GM15510 (cell line): ENCODE measurements around the gene BLOC1S1.

Source experiments
- POLR2A ChIP-seq: IDR thresholded peaks from 3 replicates; pipeline ENCODE4 v1.6.1; 2011; ENCODE audit warnings: borderline replicate concordance; ENCODE audit not compliant: insufficient read length; ENCODE audit errors: extremely low read depth

Gene BLOC1S1

DNA sequence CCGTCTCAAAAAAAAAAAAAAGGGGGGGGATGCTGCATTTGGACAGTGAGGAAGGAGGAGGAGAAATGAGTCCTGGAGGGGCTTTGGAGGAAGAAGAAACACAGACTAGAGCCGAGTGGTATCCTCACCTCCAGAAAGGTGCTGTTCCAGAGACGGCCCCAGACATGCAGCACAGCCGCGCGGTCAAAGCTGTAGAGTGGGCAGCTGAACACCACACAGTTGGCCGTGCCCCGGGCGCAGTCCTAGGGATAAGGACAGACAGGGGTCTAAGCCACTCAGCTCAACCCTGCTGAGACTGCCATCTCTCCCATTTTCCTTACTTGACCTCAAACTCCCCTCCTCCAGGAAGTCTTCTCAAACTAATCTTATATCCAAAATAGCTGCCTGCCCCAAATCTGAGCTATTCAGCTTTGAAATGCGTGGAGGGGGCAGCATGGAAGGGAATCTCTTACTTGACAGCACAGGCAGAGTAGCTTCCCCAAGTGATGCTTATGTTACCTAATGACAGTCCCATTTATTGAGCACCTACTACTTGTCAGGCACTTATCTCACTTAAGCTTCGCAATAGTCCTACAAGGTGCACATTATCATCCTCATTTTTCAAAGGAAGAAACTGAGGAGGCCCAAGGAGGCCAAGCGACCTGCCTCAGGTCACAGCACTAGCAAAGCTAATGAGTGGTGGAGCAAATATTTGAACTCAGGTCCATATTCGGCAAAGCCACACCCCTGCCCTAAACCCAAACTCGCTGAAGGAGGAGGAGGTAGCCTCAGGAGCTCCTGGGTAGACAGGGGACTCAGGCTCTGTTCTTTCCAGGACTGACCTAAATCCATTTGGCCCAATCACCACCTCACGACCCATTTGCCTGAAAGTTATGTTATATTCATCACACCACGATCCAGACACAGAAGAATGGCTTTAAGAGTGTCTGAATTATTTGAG is 26.9 kb upstream of the BLOC1S1 start:
- TF ChIP-seq POLR2A = no peak

DNA sequence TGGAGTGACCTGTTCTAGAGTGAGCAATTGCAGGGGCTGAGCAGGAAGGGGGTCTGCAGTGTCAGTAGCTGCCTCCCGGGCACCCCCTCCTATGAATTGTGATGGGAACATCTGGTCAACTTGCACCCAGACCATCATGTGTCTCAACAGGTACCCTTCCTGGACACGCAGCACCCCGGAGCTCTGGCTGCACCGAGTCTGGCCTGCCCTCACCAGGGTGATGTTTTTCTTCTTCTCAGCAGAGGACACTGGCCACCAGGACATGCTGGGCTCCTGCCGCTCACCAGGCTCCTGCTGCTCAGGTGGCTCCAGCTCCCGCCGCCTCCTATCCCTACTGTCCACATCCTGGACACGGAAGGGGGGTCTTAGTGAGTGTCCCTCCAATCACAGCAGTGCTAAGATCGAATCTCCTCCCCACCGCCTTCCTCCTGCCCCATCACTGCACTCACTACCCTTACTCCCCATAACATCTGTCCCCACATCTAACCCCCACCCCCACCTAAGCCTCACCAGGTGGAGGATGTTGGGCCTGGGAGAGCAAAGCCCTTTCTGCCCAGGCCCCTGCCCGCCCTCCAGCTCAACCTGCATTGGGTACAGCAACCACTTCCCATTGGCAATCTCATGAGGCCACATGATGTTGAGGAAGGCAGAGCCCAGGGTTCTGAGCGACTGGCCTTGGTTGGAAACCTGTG is 23.1 kb upstream of the BLOC1S1 start:
- no peak for TF ChIP-seq POLR2A

DNA sequence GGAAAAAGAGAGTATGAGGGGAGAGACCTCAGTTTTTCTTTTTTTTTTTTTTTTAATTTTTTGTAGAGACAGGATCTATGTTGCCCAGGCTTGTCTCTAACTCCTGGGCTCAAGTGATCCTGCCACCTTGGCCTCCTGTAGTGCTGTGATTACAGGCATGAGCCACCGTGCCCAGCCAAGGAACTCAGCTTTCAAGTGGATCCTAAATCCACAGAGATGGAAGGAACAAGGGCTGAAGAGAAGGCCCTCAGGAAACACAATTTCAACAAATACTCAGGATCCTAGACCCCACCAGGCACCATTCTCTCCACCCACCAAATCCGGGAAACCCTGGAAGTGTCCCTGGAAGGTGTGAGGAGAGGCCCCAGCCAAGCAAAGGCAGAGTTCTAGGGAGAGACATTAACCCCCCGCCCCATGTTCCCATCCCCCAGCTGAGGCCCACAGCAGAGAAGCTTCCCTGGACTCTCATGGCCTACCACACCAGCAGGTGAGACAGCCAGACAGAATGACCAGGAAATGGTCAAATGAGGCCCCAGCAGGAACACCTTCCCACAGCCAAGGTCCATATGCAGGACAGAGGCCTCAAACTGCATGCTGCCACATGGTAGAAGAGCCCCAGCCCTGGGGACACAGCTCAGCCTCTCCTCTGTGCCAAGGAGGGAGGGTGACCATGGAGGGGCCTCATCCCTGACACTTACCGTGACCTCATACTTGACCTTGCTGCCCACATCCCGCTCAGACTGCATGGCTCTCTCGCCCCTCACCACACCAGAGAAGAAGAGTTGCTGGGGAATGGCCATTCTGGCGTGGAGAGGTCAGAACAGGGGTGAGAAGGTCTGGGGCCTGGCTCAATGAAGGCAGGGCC is 22.3 kb upstream of the BLOC1S1 start:
- TF ChIP-seq POLR2A = no peak

DNA sequence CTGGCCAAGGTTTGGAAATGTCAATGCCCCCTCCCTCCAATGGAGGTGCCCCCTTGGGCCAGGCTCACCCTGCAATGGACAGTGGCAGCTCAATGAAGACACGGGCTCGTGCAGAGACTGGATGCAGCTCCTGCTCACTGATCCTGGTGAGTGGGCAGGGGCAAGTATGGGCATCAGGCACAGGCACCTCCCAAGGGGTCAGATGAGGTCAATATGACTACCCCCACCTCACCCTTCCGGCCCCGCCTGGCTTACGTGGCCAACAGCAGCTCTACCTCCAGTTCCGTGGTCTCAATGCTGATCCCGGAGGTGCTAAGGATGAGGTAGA is 21.7 kb upstream of the BLOC1S1 start:
- TF ChIP-seq POLR2A = no peak

DNA sequence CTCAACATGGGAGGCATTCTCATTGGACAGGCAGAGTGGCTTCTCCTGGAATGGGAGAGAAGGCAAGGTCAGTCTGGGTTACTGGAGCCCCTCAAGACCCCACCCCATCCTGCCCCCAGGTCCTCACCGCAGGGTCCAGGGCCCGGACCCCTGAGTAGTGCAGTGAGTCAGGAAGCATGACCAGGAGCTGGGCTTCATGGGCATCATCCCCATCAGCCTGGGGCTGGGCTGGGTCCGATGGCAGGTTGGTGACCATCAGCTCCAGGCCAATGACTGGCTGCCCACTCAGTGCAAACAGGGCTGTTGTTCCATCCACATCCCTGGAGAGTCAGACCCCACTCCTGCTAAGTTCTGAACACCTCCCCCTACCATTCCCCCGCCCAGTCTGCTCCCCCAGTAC is 21.2 kb upstream of the BLOC1S1 start:
- no peak for TF ChIP-seq POLR2A

DNA sequence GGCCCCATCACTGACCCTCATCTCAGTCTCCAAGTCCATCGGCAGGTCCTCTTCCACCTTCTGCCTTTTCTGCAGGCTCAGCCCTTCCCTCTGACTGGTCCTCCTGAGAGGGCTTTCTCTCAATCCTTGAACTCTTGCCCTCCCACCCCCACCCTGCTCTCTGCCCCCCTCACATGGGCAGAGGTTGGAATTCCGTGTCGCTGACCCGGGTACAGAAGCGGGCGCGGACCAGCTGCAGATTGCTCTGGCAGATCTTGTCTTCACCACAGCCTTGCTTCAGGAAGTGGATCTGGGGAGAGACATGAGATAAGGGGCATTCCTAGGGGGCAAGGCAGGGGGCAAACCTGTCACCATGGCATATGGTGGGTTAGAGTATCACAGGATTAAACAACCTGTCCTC is 20.5 kb upstream of the BLOC1S1 start:
- no peak for TF ChIP-seq POLR2A

DNA sequence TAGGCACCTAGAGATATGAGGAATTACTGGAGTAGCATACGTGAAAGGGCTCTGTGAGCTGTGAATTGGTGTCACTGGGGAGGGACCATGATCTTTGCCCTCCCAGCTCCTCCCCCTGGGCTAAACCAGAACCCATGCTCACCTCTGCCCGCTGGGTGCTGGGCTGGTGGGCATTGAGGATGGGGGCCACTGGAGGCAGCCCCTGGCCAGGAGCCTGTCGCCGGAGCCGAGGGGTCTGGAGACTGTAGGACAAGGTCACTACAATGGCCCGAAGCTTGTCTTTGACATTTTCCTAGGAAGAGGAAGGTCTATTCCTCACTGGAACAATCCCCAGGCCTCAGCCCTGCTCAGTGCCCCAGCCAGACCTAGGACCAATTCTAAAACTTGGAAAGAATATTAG is 19.7 kb upstream of the BLOC1S1 start:
- no peak for TF ChIP-seq POLR2A

DNA sequence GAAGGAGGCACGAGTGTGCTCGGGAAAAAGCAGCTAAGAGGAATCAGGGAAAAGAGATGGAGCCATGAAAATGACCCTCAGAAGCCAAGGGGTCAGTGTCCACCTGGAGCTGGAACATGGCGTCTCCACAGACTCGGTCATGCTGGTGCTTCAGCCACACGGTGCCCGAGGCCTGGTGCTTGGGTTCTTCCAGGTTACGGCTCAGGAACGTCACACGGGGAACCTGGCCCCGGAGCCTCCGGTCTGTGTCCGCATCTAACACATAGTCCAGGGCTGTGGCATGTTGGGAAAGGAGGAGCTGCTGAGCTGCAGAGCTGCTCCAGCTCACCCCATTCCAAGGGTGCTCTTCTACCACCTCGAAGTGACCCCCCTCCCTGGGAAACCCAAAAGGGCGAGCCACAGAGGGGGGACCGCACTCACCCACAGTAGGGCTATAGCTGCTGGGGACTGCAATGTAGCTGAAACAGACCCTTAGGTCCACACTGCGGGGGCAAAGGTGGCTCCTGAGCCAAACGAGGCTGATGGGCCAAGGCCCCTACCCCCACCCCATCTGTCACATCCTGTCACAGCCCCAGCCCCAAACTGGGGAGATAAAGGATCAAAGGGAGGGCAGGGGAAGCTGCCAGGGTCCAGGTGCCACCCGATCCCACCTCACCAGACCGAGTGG is 18.9 kb upstream of the BLOC1S1 start:
- no peak for TF ChIP-seq POLR2A

DNA sequence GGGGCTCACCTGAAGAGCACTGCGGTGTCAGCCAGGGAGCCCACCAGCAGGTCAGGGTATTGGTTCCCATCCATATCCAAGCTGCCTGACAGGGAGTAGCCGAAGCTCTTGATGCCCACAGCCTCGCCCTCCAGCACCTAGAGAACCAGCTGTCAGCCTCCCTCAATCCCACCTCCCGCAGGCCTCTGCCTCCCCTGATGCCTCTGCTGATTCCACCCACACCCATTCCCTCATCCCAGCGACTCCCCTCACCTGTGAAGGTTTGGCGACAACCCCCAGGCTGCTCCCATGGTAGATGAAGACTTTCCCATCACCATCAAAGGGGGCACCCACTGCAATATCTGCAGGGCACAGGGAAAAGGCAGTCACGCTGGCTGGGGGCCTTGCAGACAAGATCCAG is 18.2 kb upstream of the BLOC1S1 start:
- no peak for TF ChIP-seq POLR2A

DNA sequence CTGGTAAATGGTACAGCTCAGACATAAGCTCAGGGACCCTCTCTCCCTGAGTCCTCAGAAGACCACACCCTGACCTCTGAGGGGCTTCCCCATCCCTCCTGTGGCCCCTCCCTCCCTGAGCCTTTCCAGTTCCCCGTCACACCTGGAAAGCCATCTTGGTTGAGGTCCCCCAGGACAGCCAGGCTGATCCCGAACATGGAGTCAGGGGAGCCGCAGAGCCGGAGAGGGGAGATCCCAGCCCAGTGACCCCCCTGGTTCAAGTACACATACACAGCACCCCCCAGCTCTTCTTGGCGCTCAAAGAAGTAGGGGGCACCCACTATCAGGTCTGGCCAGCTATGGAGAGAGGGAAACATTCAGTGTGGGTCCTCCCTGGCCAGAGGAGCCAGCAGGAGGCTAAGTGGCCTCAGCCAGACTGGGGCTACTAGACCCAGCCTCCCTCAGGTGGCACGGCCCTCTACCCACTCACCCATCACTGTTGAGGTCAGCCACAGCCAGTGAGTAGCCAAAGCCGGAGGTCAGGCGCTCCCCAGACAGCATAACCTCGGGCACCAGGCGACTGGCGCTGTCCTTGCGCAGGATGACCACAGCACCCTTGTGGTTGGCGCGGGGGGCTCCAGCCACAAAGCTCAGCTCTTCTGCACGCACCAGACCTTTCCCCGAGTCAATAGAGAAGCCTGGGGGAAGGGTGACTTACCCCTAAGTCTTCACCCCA is 17.4 kb upstream of the BLOC1S1 start:
- TF ChIP-seq POLR2A = no peak

DNA sequence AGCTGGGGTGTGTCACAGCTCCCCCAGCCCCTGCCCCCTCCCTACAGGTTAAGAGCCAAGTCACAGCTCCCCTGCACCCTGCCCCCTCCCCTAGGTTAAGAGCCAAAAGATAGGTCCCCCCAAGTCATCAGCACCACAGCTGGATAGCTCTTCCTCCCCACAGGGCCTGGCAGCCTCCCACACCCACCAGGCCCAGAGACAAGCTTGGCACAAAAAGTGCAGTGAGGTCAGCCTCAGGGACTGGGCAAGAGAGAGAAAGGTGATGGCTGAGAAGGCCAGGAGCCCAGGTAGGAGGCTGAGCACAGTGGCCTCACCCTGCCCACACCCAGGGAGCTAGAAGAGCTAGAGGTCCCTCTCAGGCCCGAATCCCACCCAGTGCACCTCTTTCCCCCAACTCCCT is 16.9 kb upstream of the BLOC1S1 start:
- TF ChIP-seq POLR2A = no peak

DNA sequence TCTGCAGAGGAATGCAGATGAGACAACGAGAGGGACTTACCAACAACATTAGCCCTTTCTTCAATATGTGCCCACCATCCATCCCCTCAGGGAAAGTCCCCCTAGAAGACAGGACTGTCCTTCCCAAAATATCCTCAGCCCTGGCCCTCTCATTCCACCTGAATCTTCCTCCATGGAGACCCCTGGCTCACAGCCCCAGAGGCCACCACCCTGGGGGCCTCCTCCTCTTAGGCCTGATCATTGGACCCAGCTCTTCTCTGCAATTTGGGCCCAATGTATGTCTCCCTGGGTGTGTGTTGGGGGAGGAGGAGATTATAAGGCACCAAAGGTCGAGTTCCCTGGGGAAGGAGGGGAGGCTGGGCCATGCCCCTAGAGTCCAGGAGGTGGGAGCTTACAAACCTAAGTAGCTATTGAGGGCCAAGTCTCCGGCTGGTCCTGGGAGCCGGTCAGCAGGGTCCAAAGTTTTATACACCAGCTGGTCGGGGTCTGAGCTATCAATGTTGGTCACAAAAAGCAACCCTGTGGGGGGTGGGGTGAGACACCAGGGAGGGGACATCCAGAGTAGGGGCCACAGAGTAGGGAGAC is 16.3 kb upstream of the BLOC1S1 start:
- TF ChIP-seq POLR2A = no peak

DNA sequence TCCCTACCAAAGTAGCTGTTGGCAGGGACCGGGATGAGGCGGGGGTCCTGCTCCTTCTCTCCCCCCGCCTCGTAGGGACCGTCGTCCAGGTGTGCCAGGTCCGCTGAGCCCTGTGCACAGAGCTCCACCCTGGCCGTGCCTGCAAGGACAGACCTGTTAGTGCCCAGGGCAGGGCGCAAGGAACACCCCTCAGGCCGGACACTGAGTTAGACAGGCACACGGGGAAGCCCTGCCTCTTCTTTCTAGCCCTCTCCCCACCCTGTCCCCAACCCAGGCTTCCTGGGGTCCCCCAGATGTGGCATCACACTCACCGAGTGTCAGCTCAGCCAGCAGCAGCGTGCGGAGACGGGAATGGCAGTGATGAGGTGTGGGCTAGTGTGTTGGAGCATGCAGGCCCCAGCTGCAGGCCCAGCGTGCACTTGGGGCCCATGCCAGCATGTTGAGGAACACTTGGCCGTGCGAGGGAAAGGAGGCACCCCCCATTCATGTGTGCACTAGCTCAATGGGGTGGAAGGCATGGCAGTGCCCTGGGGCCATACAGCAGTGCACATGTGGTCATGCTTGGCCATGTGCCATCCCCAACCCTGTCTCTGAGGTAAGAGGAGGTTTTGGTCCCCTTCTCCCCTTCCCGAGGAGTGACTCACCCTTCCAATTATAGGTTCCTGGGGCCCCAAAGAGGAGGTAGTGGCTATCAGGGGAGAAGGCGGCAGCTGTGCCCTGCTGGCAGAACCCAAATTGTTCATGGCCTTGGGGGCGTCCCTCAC is 15.4 kb upstream of the BLOC1S1 start:
- TF ChIP-seq POLR2A = no peak

DNA sequence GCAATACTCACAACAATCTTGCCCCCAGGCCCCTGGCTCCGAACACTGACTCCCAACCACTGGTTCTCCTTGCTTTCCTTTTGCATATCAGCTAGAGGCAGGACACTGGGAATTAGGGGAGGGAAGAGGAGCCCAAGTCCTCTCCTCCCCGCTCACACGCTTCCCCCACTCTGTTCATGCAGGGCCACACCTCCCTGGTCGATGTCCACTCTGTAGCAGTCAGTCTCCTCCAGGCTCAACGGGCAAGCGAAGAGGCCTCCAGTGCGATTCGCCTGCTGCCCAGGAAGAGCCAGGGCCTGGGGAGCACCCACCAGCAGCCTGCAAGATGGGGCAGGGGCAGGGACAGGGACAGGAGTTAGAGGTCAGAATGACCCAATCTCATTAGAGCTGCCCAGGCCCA is 13.0 kb upstream of the BLOC1S1 start:
- no peak for TF ChIP-seq POLR2A

DNA sequence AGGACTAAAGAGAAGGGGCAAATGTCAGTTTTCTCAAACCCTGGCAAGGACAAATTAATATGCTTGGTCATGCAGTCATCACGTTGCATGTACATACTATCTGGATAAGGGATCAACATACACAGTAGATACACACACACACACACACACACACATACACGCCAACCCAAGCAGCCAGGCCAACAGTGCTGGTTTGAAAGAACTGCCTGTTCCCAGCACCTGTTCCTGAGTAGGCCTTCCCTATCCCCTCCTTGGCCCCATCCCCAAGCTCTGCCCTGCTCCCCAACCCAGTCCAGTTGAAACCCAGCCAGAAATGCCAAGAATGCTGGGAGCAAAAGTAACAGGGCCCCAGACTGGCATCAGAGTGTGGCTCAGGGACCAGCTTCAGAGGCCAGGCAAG is 12.6 kb upstream of the BLOC1S1 start:
- no peak for TF ChIP-seq POLR2A
